Lower leg skin (tissue), 3 donors: ENCODE results near the gene SAMHD1.

ENCODE experiments used
- POLR2A ChIP-seq, 2 donors: fragments of 450-650 bp; IDR thresholded peaks; one replicate each; pipeline ENCODE4 v1.6.1; 2016 to 2017; ENCODE audit warnings: antibody characterized with exemption in 2 of 2, mild to moderate bottlenecking in 1 of 2, moderate library complexity in 1 of 2
- TF ChIP-seq, protein P1 (sequence below), 3 donors: fragments of 450-650 bp; IDR thresholded peaks; one replicate each; pipeline ENCODE4 v1.5.1; 2016; ENCODE audit warnings: antibody characterized with exemption in 3 of 3, mild to moderate bottlenecking in 3 of 3, moderate library complexity in 2 of 3

DNA sequence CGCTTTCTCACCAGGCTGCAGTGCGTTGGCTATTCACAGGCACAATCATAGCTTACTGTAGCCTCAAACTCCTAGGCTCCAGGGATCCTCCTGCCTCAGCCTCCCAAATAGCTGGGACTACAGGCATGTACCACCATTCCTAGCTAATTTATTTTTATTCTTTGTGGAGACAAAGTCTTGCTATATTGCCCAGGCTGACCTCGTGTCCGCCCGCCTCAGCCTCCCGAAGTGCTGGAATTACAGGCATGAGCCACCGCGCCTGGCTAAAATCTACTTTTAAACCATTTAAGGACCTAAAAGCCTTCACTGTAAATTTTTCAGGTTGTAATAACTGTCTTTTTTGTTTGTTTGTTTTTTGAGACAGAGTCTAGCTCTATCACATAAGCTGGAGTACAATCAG, 15.2 kb downstream of the SAMHD1 start:
- no peak for TF ChIP-seq POLR2A (IDR thresholded peaks at IDR 0.05)
- TF ChIP-seq, protein P1, sequence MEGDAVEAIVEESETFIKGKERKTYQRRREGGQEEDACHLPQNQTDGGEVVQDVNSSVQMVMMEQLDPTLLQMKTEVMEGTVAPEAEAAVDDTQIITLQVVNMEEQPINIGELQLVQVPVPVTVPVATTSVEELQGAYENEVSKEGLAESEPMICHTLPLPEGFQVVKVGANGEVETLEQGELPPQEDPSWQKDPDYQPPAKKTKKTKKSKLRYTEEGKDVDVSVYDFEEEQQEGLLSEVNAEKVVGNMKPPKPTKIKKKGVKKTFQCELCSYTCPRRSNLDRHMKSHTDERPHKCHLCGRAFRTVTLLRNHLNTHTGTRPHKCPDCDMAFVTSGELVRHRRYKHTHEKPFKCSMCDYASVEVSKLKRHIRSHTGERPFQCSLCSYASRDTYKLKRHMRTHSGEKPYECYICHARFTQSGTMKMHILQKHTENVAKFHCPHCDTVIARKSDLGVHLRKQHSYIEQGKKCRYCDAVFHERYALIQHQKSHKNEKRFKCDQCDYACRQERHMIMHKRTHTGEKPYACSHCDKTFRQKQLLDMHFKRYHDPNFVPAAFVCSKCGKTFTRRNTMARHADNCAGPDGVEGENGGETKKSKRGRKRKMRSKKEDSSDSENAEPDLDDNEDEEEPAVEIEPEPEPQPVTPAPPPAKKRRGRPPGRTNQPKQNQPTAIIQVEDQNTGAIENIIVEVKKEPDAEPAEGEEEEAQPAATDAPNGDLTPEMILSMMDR (IDR thresholded peaks at IDR 0.05): no peak
